WTC11 (cell line): ENCODE results near the gene SMOC1.

Experiments used
- CREM ChIP-seq: sonication (generic); formaldehyde crosslinking; IDR thresholded peaks from 2 replicates; pipeline ENCODE4 v1.8.1; 2022; ENCODE audit warnings: mild to moderate bottlenecking, missing genetic modification reagents, moderate library complexity
- FOXK1 ChIP-seq: sonication (generic); formaldehyde crosslinking; IDR thresholded peaks from 2 replicates; pipeline ENCODE4 v1.8.0; 2022; ENCODE audit warnings: mild to moderate bottlenecking, moderate library complexity, missing genetic modification reagents
- NFYB ChIP-seq: sonication (generic); formaldehyde crosslinking; conservative IDR thresholded peaks from 2 replicates; pipeline ENCODE4 v1.8.0; 2022; ENCODE audit warnings: low read depth, missing genetic modification reagents
- NR1H2 ChIP-seq: sonication (generic); formaldehyde crosslinking; IDR thresholded peaks from 2 replicates; pipeline ENCODE4 v1.9.0; 2021; ENCODE audit warnings: mild to moderate bottlenecking, moderate library complexity, missing genetic modification reagents
- TEAD1 ChIP-seq: sonication (generic); formaldehyde crosslinking; IDR thresholded peaks from 2 replicates; pipeline ENCODE4 v1.8.0; 2022; ENCODE audit warnings: mild to moderate bottlenecking, missing genetic modification reagents
- ZBTB21 ChIP-seq: sonication (generic); formaldehyde crosslinking; IDR thresholded peaks from 2 replicates; pipeline ENCODE4 v1.8.1; 2023; ENCODE audit warnings: mild to moderate bottlenecking, missing genetic modification reagents, borderline replicate concordance
- ZNF263 ChIP-seq: sonication (generic); formaldehyde crosslinking; IDR thresholded peaks from 2 replicates; pipeline ENCODE4 v1.8.1; 2022; ENCODE audit warnings: low read depth, mild to moderate bottlenecking, moderate library complexity, missing genetic modification reagents
- TF ChIP-seq, protein P1 (sequence below): fragments of 200-600 bp; IDR thresholded peaks from 2 replicates; pipeline ENCODE4 v1.8.0; 2022; ENCODE audit warnings: antibody characterized with exemption
- TF ChIP-seq, protein P2 (sequence below): sonication (generic); formaldehyde crosslinking; IDR thresholded peaks from 2 replicates; pipeline ENCODE4 v1.8.0; 2022; ENCODE audit warnings: mild to moderate bottlenecking, missing genetic modification reagents
- TF ChIP-seq, protein P3 (sequence below): sonication (generic); formaldehyde crosslinking; conservative IDR thresholded peaks from 2 replicates; pipeline ENCODE4 v1.8.1; 2023; ENCODE audit warnings: mild to moderate bottlenecking, low read depth, missing genetic modification reagents, moderate library complexity
- TF ChIP-seq, protein P4 (sequence below): sonication (generic); formaldehyde crosslinking; IDR thresholded peaks from 2 replicates; pipeline ENCODE4 v1.8.0; 2022; ENCODE audit warnings: mild to moderate bottlenecking, missing genetic modification reagents

DNA sequence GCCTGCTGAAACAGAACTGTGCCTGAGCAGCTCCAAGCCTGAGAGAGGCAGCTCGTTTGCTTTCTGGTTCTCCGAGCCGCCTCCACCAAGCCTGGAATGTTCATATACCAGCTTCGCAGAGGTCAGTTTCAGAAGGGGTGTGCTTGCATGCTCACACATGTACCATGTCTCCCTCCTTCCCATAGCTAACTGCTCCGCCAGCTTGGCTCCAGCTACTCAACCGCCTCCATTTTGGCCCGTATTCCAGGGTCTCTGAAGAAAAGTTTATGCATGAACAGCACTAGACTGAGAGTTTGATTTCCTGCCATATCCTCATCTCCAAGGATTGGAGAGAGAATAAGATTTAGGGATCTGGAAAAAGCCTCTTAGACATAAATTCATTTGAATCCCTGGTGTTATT lies 103.7 kb downstream of the SMOC1 start:
- TF ChIP-seq, protein P1, sequence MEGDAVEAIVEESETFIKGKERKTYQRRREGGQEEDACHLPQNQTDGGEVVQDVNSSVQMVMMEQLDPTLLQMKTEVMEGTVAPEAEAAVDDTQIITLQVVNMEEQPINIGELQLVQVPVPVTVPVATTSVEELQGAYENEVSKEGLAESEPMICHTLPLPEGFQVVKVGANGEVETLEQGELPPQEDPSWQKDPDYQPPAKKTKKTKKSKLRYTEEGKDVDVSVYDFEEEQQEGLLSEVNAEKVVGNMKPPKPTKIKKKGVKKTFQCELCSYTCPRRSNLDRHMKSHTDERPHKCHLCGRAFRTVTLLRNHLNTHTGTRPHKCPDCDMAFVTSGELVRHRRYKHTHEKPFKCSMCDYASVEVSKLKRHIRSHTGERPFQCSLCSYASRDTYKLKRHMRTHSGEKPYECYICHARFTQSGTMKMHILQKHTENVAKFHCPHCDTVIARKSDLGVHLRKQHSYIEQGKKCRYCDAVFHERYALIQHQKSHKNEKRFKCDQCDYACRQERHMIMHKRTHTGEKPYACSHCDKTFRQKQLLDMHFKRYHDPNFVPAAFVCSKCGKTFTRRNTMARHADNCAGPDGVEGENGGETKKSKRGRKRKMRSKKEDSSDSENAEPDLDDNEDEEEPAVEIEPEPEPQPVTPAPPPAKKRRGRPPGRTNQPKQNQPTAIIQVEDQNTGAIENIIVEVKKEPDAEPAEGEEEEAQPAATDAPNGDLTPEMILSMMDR: no peak
- TF ChIP-seq NFYB (CRISPR knock-in tag) (no peak), CREM (CRISPR knock-in tag) (no peak), ZBTB21 (CRISPR knock-in tag) (no peak), FOXK1 (CRISPR knock-in tag) (no peak), TEAD1 (CRISPR knock-in tag) (no peak), ZNF263 (CRISPR knock-in tag) (no peak), NR1H2 (CRISPR knock-in tag) (no peak)
- TF ChIP-seq, protein P2, sequence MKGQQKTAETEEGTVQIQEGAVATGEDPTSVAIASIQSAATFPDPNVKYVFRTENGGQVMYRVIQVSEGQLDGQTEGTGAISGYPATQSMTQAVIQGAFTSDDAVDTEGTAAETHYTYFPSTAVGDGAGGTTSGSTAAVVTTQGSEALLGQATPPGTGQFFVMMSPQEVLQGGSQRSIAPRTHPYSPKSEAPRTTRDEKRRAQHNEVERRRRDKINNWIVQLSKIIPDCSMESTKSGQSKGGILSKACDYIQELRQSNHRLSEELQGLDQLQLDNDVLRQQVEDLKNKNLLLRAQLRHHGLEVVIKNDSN (CRISPR knock-in tag): no peak
- TF ChIP-seq, protein P3, sequence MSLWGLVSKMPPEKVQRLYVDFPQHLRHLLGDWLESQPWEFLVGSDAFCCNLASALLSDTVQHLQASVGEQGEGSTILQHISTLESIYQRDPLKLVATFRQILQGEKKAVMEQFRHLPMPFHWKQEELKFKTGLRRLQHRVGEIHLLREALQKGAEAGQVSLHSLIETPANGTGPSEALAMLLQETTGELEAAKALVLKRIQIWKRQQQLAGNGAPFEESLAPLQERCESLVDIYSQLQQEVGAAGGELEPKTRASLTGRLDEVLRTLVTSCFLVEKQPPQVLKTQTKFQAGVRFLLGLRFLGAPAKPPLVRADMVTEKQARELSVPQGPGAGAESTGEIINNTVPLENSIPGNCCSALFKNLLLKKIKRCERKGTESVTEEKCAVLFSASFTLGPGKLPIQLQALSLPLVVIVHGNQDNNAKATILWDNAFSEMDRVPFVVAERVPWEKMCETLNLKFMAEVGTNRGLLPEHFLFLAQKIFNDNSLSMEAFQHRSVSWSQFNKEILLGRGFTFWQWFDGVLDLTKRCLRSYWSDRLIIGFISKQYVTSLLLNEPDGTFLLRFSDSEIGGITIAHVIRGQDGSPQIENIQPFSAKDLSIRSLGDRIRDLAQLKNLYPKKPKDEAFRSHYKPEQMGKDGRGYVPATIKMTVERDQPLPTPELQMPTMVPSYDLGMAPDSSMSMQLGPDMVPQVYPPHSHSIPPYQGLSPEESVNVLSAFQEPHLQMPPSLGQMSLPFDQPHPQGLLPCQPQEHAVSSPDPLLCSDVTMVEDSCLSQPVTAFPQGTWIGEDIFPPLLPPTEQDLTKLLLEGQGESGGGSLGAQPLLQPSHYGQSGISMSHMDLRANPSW (CRISPR knock-in tag): no peak
- TF ChIP-seq, protein P4, sequence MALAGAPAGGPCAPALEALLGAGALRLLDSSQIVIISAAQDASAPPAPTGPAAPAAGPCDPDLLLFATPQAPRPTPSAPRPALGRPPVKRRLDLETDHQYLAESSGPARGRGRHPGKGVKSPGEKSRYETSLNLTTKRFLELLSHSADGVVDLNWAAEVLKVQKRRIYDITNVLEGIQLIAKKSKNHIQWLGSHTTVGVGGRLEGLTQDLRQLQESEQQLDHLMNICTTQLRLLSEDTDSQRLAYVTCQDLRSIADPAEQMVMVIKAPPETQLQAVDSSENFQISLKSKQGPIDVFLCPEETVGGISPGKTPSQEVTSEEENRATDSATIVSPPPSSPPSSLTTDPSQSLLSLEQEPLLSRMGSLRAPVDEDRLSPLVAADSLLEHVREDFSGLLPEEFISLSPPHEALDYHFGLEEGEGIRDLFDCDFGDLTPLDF (CRISPR knock-in tag): no peak
